GM23248 (cell line): ENCODE data around the gene ABCG4.

Experiments
- EZH2 ChIP-seq: fragments of 200-600 bp; sonication (generic); IDR thresholded peaks from 2 replicates; pipeline ENCODE4 v1.6.1; 2018; ENCODE audit warnings: antibody characterized with exemption, mild to moderate bottlenecking; ENCODE audit not compliant: insufficient read depth, poor library complexity, severe bottlenecking
- EZH2phosphoT487 ChIP-seq: fragments of 200-600 bp; sonication (generic); IDR thresholded peaks from 2 replicates; pipeline ENCODE4 v1.6.1; 2018; ENCODE audit warnings: antibody characterized with exemption, moderate library complexity, mild to moderate bottlenecking, low read depth; ENCODE audit not compliant: insufficient read depth

- TF ChIP-seq EZH2 = no peak
- no peak for TF ChIP-seq EZH2phosphoT487
These were observed 40.5 kb downstream of the ABCG4 start for GRCh38 chr11:119189393-119189792.
